GM21786 (cell line): ENCODE results near the gene METTL24.
"Not testable (repeated sequence)": the region's sequence is repeated elsewhere in the genome, so short reads cannot be mapped to it uniquely, and the experiment has no call there.

Experiments used
- ATAC-seq: cut with Tn5 transposase; IDR thresholded peaks from one replicate; pipeline ENCODE4 v1.9.1; 2021; ENCODE audit not compliant: unreplicated experiment

The METTL24 gene

GRCh38 chr6:110272781-110273180 is 85.4 kb downstream of the METTL24 start:
- not testable (repeated sequence) for ATAC-seq

GRCh38 chr6:110271732-110272022 is 86.5 kb downstream of the METTL24 start:
- no peak for ATAC-seq

- ATAC-seq = no peak
Observed at GRCh38 chr6:110270165-110270564, 88.0 kb downstream of the METTL24 start.

GRCh38 chr6:110269623-110270022 is 88.5 kb downstream of the METTL24 start:
- ATAC-seq = no peak

GRCh38 chr6:110266996-110267395 is 91.2 kb downstream of the METTL24 start:
- ATAC-seq = no peak

GRCh38 chr6:110265273-110265672 is 92.9 kb downstream of the METTL24 start:
- no peak for ATAC-seq

- ATAC-seq = no peak
Observed at GRCh38 chr6:110256366-110256765, 101.8 kb downstream of the METTL24 start.

GRCh38 chr6:110255211-110255750 is 102.9 kb downstream of the METTL24 start:
- no peak for ATAC-seq

GRCh38 chr6:110250838-110251237 is 107.3 kb downstream of the METTL24 start:
- ATAC-seq = no peak

GRCh38 chr6:110250058-110250457 is 108.1 kb downstream of the METTL24 start:
- ATAC-seq = no peak

- no peak for ATAC-seq
Observed at GRCh38 chr6:110246900-110247546, 111.1 kb downstream of the METTL24 start.

- no peak for ATAC-seq
Observed at GRCh38 chr6:110246378-110246777, 111.8 kb downstream of the METTL24 start.

GRCh38 chr6:110244621-110245020 is 113.5 kb downstream of the METTL24 start:
- not testable (repeated sequence) for ATAC-seq

GRCh38 chr6:110239526-110240274 is 118.4 kb downstream of the METTL24 start:
- no peak for ATAC-seq

- ATAC-seq = not testable (repeated sequence)
Observed at GRCh38 chr6:110236007-110236406, 122.1 kb downstream of the METTL24 start.

- ATAC-seq = peak; percentile 97
Observed at GRCh38 chr6:110233770-110234374, 124.3 kb downstream of the METTL24 start.

- no peak for ATAC-seq
Observed at GRCh38 chr6:110232450-110232849, 125.7 kb downstream of the METTL24 start.

- no peak for ATAC-seq
Observed at GRCh38 chr6:110226261-110226660, 131.9 kb downstream of the METTL24 start.

- no peak for ATAC-seq
Observed at GRCh38 chr6:110221738-110222137, 136.4 kb downstream of the METTL24 start.

- ATAC-seq = no peak
Observed at GRCh38 chr6:110217266-110217665, 140.9 kb downstream of the METTL24 start.

- no peak for ATAC-seq
Observed at GRCh38 chr6:110216140-110216539, 142.0 kb downstream of the METTL24 start.

- ATAC-seq = peak; percentile 45
Observed at GRCh38 chr6:110214338-110214737, 143.8 kb downstream of the METTL24 start.
